ENCODE data around the gene CRB2.

CRB2 gene

GRCh38 chr9:123365881-123366528 is 10.0 kb downstream of the CRB2 start:
- no peak for DNase-seq

GRCh38 chr9:123368023-123368422 is 12.0 kb downstream of the CRB2 start:
- DNase-seq, result no peak

GRCh38 chr9:123368536-123369153 is 12.6 kb downstream of the CRB2 start:
- DNase-seq, result no peak

GRCh38 chr9:123369296-123369695 is 13.3 kb downstream of the CRB2 start:
- DNase-seq, result no peak

GRCh38 chr9:123370108-123370507 is 14.1 kb downstream of the CRB2 start:
- no peak for DNase-seq

GRCh38 chr9:123370526-123371227 is 14.7 kb downstream of the CRB2 start:
- no peak for DNase-seq

- DNase-seq, result no peak
Observed at GRCh38 chr9:123371228-123371584, 15.2 kb downstream of the CRB2 start.

- no peak for DNase-seq
Observed at GRCh38 chr9:123371805-123372590, 16.0 kb downstream of the CRB2 start.

GRCh38 chr9:123372766-123373446 is 16.9 kb downstream of the CRB2 start:
- no peak for DNase-seq

- DNase-seq, result peak; percentile 77
Observed at GRCh38 chr9:123373447-123373923, 17.5 kb downstream of the CRB2 start.

GRCh38 chr9:123373946-123374345 is 17.9 kb downstream of the CRB2 start:
- DNase-seq, result peak; percentile 98

GRCh38 chr9:123375469-123376132 is 19.6 kb downstream of the CRB2 start:
- DNase-seq, result peak; percentile 98

GRCh38 chr9:123376218-123377071 is 20.4 kb downstream of the CRB2 start:
- no peak for DNase-seq

- peak; percentile 98 for DNase-seq
Observed at GRCh38 chr9:123377211-123377971, 21.4 kb downstream of the CRB2 start.

- no peak for DNase-seq
Observed at GRCh38 chr9:123378025-123378424, 22.0 kb downstream of the CRB2 start.

GRCh38 chr9:123378956-123379660 is 23.1 kb downstream of the CRB2 start:
- DNase-seq, result no peak

GRCh38 chr9:123380852-123381705 is 25.1 kb downstream of the CRB2 start:
- DNase-seq, result no peak

- no peak for DNase-seq
Observed at GRCh38 chr9:123382653-123383511, 26.9 kb downstream of the CRB2 start.
